ENCODE measurements around the gene TMEM267. TPM values are rescaled to one million over a fixed set of nuclear protein-coding genes. Genes with fewer than 3 reads are reported as not detected.
"Not testable (repeated sequence)": the region's sequence is repeated elsewhere in the genome, so short reads cannot be mapped to it uniquely, and the experiment has no call there.

The TMEM267 gene
- total RNA-seq, 1 donor from 2014 or later: 4.6 TPM

GRCh38 chr5:43461066-43461465 is 22.6 kb downstream of the TMEM267 start:
- DNase-seq (ENCODE audit: low read depth in 2 of 2): no peak

- no peak for DNase-seq (ENCODE audit: low read depth in 2 of 2)
These were observed 27.1 kb downstream of the TMEM267 start for GRCh38 chr5:43456556-43456955.

GRCh38 chr5:43441575-43441974 is 42.1 kb downstream of the TMEM267 start:
- DNase-seq (ENCODE audit: low read depth in 2 of 2): not testable (repeated sequence)

- no peak for DNase-seq (ENCODE audit: low read depth in 2 of 2)
These were observed 46.5 kb downstream of the TMEM267 start for GRCh38 chr5:43437062-43437660.

- no peak for DNase-seq (ENCODE audit: low read depth in 2 of 2)
These were observed 50.3 kb downstream of the TMEM267 start for GRCh38 chr5:43433382-43433781.

- DNase-seq (ENCODE audit: low read depth in 2 of 2): peak; percentile 4 to 31
These were observed 50.9 kb downstream of the TMEM267 start for GRCh38 chr5:43432486-43433375.

GRCh38 chr5:43429706-43430105 is 54.0 kb downstream of the TMEM267 start:
- no peak for DNase-seq (ENCODE audit: low read depth in 2 of 2)

- DNase-seq (ENCODE audit: low read depth in 2 of 2): no peak
These were observed 54.6 kb downstream of the TMEM267 start for GRCh38 chr5:43429016-43429415.

- no peak for DNase-seq (ENCODE audit: low read depth in 2 of 2)
These were observed 56.4 kb downstream of the TMEM267 start for GRCh38 chr5:43427306-43427705.

- peak in 1 of 2 donors; percentile 6 for DNase-seq (ENCODE audit: low read depth in 2 of 2)
These were observed 57.7 kb downstream of the TMEM267 start for GRCh38 chr5:43425983-43426382.

GRCh38 chr5:43423086-43423485 is 60.6 kb downstream of the TMEM267 start:
- not testable (repeated sequence) for DNase-seq (ENCODE audit: low read depth in 2 of 2)

GRCh38 chr5:43422143-43422542 is 61.5 kb downstream of the TMEM267 start:
- DNase-seq (ENCODE audit: low read depth in 2 of 2): peak; percentile 69 to 77

- DNase-seq (ENCODE audit: low read depth in 2 of 2): no peak
These were observed 62.1 kb downstream of the TMEM267 start for GRCh38 chr5:43421450-43422133.

- DNase-seq (ENCODE audit: low read depth in 2 of 2): no peak
These were observed 63.4 kb downstream of the TMEM267 start for GRCh38 chr5:43420241-43420640.

- DNase-seq (ENCODE audit: low read depth in 2 of 2): no peak
These were observed 65.1 kb downstream of the TMEM267 start for GRCh38 chr5:43418561-43418960.

- no peak for DNase-seq (ENCODE audit: low read depth in 2 of 2)
These were observed 66.8 kb downstream of the TMEM267 start for GRCh38 chr5:43416803-43417394.

GRCh38 chr5:43415935-43416802 is 67.5 kb downstream of the TMEM267 start:
- DNase-seq (ENCODE audit: low read depth in 2 of 2): no peak

GRCh38 chr5:43413966-43414365 is 69.7 kb downstream of the TMEM267 start:
- DNase-seq (ENCODE audit: low read depth in 2 of 2): no peak

GRCh38 chr5:43412644-43413043 is 71.0 kb downstream of the TMEM267 start:
- DNase-seq (ENCODE audit: low read depth in 2 of 2): no peak

GRCh38 chr5:43412156-43412555 is 71.5 kb downstream of the TMEM267 start, which contains the start of gene CCL28:
Gene CCL28, minus strand, starts transcription at chr5:43412391. Its CDS starts 75 bp downstream, at chr5:43412316.
- no peak for DNase-seq (ENCODE audit: low read depth in 2 of 2)

GRCh38 chr5:43411495-43411894 is 72.2 kb downstream of the TMEM267 start:
- DNase-seq (ENCODE audit: low read depth in 2 of 2): no peak

Data from dermis microvascular lymphatic vessel endothelial cell (primary cell).